ENCODE results near the gene CGREF1. TPM values are rescaled to one million over a fixed set of nuclear protein-coding genes. Genes with fewer than 3 reads are reported as not detected.

CGREF1 gene
- total RNA-seq, 2 experiments from 2014 or later = 2.7 to 2.9 TPM

DNA sequence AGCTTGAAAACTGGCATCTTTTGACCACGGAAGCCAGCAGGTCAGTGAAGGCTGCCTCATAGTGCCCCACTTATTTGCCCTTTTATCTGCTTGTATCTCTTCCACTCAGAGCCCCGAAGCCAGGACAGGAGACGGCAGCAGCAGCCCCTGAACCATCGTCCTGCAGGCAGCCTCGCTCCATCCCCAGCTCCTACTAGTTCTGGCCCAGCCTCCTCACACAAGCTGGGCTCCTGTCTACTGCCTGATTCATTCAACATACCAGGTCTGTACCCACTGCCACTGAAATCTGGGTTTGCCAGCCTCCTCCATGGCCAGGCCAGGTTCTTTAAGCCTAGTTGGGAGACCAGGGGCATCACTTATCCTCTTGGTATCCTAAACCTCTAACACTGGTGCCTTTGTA is 51.5 kb downstream of the CGREF1 start:
- CTCF ChIA-PET = interaction anchor here (1.7 to 2.4 kb wide), 2 partner anchors 13 to 236 kb away, joined by 3 to 6 read pairs; no protein-coding TSS in a partner anchor
- intact Hi-C loops (cut with micrococcal nuclease) = no loop called here
- Mint-ChIP-seq H3K4me1 (ENCODE audit: low read depth) (peaks cover 43% of the 10 kb centered on the region), H3K9me3 (no peaks in the 10 kb centered on the region), H3K36me3 (peaks cover 31% of the 10 kb centered on the region), H3K27ac (peak overlapping the region; percentile 50), H3K4me3 (no peak overlapping the region), H3K27me3 (no peaks in the 10 kb centered on the region)
- no peak for DNase-seq
- POLR2A ChIA-PET = interaction anchor here (0.5 to 1.2 kb wide), 3 partner anchors 16 to 232 kb away, joined by 3 to 6 read pairs (median 3); partner anchors contain the start of gene AGBL5

DNA sequence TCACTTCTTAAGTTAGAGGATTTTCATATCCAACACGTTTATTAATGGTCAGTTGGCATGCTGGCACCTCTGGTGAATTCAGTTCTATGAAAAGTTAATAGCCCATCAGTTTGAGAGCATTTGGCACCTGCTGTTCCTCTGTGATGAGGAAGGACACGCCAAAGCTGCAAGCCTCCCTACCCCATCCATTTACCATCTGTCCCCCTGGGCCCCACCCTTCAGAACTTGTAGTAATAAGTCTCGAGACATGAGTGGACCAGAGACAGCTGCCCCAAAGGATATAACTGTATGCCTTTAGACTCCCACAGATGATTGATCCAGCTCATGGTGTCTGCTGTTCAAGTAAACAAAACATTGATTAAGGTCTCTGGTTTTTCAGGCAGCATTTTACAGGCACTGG is 53.8 kb downstream of the CGREF1 start:
- H3K4me3 Mint-ChIP-seq = no peak overlapping the region

DNA sequence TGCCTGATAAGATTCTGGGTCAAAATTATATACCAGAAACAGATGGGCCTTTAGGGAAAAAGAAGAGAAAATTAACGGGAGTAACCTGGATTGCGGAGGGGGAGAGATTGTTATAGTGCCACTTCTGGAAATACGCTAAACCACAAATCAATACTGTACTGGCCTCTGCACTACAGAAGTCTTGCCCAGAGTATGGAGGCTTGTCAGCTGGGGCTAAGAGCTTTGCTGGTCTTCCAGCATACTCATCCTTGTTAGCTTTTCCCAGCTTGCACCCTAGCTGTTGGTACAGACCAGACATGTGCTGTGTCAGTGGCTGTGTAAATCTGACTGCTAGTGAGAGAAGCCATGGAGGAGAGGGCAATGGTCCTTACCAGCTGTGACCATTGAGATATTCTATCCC is 58.6 kb downstream of the CGREF1 start:
- H3K4me3 Mint-ChIP-seq = no peak overlapping the region
- CTCF ChIA-PET = interaction anchor here (0.8 kb wide), 2 partner anchors 9 to 11 kb away, joined by 3 read pairs; partner anchors contain the start of genes AGBL5 and OST4

More for the DNA sequence above, 53.8 kb downstream of the CGREF1 start:
- H3K4me1 Mint-ChIP-seq (ENCODE audit: low read depth) = peaks cover 29% of the 10 kb centered on the region
- ChIA-PET CTCF (interaction anchor here (0.8 kb wide), 1 partner anchor 215 kb away, joined by 3 read pairs; no protein-coding TSS in a partner anchor), POLR2A (interaction anchor here (0.9 kb wide), 1 partner anchor 14 kb away, joined by 4 read pairs; the partner anchor contains the start of gene AGBL5)
- intact Hi-C loops (cut with micrococcal nuclease) = no loop called here
- peaks cover 26% of the 10 kb centered on the region for H3K36me3 Mint-ChIP-seq
- no peak overlapping the region for H3K27ac Mint-ChIP-seq
- H3K27me3 Mint-ChIP-seq = no peaks in the 10 kb centered on the region
- no peaks in the 10 kb centered on the region for H3K9me3 Mint-ChIP-seq
- DNase-seq = no peak

DNA sequence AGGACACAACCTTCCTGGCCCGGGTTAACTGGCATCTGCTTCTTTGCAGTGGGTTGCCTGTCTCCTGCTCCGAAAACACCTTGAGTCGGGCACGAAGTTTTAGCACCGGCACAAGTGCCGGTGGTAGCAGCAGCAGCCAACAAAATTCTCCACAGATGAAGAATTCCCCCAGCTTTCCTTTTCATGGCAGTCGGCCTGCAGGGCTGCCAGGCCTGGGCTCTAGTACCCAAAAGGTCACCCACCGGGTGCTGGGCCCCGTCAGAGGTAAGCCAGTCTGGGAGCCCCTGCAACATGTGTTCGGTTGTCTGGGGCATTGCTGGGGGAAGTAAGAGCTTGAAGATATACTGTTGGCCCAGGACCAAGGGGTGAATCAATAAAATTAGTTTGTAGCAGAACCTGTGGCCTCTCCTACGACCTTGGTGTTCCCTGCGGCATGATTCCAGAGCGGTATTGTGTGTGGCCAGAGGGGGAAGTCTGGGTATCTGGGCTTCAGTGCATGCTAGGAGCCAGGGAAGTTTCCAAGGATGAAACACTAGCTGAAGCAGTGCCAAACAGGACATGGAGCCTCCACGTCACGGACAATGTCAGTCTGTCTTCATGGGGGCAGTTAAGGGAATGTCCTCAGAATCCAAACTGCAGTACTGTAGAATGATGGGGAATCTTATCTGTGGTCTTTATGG is 59.6 kb downstream of the CGREF1 start:
- no peaks in the 10 kb centered on the region for H3K4me1 Mint-ChIP-seq (ENCODE audit: low read depth)
- ChIA-PET CTCF (interaction anchor here (0.8 kb wide), 1 partner anchor 8 kb away, joined by 3 read pairs; the partner anchor contains the start of gene AGBL5), POLR2A (interaction anchor here (1.2 to 2.2 kb wide), 3 partner anchors 8 to 12 kb away, joined by 3 to 7 read pairs (median 5); partner anchors contain the start of genes AGBL5 and OST4)
- no peak for DNase-seq
- intact Hi-C loops (cut with micrococcal nuclease) = loop anchor here (10.0 kb wide), 1 partner anchor 274 kb away; the partner anchor contains the start of gene CENPA
- H3K4me3 Mint-ChIP-seq = no peak overlapping the region
- peaks cover 24% of the 10 kb centered on the region for H3K36me3 Mint-ChIP-seq
- H3K27me3 Mint-ChIP-seq = no peaks in the 10 kb centered on the region
- no peak overlapping the region for H3K27ac Mint-ChIP-seq
- no peaks in the 10 kb centered on the region for H3K9me3 Mint-ChIP-seq

More for the DNA sequence above, 58.6 kb downstream of the CGREF1 start:
- H3K27ac Mint-ChIP-seq = no peak overlapping the region
- DNase-seq = no peak
- intact Hi-C loops (cut with micrococcal nuclease) = no loop called here
- H3K9me3 Mint-ChIP-seq = no peaks in the 10 kb centered on the region
- peaks cover 20% of the 10 kb centered on the region for H3K36me3 Mint-ChIP-seq
- H3K4me1 Mint-ChIP-seq (ENCODE audit: low read depth) = no peaks in the 10 kb centered on the region
- H3K27me3 Mint-ChIP-seq = no peaks in the 10 kb centered on the region
- POLR2A ChIA-PET = interaction anchor here (1.1 to 1.3 kb wide), 3 partner anchors 9 to 23 kb away, joined by 3 to 5 read pairs (median 3); partner anchors contain the start of gene AGBL5

DNA sequence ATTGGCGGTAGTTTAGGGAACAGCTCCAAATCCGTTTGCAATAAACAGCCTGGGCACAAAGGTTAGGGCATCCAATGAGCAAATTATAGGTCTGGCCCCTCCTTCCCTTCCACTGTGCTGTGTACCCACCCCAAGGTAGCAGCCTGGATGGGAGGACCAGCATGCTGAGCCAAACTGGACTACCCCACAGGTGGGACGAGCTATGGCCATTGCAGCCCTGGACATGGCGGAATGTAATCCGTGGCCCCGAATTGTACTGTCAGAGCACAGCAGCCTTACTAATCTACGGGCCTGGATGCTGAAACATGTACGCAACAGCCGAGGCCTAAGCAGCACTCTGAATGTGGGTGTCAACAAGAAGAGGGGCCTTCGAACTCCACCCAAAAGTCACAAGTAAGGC is 60.7 kb downstream of the CGREF1 start:
- no peak overlapping the region for H3K4me3 Mint-ChIP-seq
- H3K27ac Mint-ChIP-seq = no peak overlapping the region
- H3K9me3 Mint-ChIP-seq = no peaks in the 10 kb centered on the region
- intact Hi-C loops (cut with micrococcal nuclease) = loop anchor here (10.0 kb wide), 1 partner anchor 273 kb away; the partner anchor contains the start of gene CENPA
- POLR2A ChIA-PET = interaction anchor here (1.0 to 2.2 kb wide), 3 partner anchors 8 to 13 kb away, joined by 3 to 7 read pairs (median 3); partner anchors contain the start of gene OST4
- DNase-seq = no peak
- H3K36me3 Mint-ChIP-seq = peaks cover 18% of the 10 kb centered on the region
- no peaks in the 10 kb centered on the region for H3K27me3 Mint-ChIP-seq
- H3K4me1 Mint-ChIP-seq (ENCODE audit: low read depth) = no peaks in the 10 kb centered on the region
- CTCF ChIA-PET = no interaction called here

DNA sequence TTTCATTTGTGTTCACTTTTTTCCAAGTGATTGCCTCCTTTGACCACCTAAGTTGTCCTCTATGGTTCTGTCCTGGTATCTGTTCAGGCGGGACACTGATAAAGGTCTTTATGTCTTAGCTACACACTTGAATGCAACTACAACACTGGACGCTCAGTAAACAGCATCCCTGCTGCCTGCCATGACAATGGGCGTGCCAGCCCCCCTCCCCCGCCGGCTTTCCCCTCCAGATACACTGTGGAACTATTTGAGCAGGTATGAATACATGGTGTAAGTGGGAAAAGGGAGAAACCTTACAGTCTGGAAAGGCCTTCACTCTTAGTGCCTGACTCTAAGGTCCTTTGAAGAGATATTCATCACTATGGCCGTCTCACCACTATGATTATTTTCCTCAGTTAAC is 61.7 kb downstream of the CGREF1 start:
- Mint-ChIP-seq H3K4me3 (no peak overlapping the region), H3K4me1 (ENCODE audit: low read depth) (peaks cover 3% of the 10 kb centered on the region), H3K9me3 (no peaks in the 10 kb centered on the region), H3K27ac (no peak overlapping the region), H3K27me3 (no peaks in the 10 kb centered on the region), H3K36me3 (peaks cover 15% of the 10 kb centered on the region)
- CTCF ChIA-PET = no interaction called here
- no peak for DNase-seq
- POLR2A ChIA-PET = interaction anchor here (1.6 kb wide), 1 partner anchor 23 kb away, joined by 3 read pairs; no protein-coding TSS in a partner anchor
- intact Hi-C loops (cut with micrococcal nuclease) = loop anchor here (10.0 kb wide), 1 partner anchor 272 kb away; the partner anchor contains the start of gene CENPA

DNA sequence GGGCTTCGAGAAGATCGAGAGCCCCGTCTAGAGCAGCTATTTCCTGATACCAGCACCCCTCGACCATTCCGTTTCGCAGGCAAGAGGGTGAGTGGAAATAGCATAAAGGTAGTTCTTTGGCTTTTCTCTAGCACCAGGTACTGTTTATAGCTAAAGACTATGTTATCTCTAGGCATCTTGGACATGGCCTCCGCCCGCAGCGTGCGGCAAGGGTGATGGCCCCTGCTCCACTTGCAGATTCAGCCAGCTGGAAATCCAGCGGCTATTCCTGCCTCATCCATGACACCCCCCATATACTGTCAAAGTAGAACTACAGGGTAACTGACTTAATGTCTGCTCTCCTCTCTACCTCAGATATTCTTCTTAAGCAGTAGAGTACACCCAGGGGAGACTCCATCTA is 64.2 kb downstream of the CGREF1 start:
- Mint-ChIP-seq H3K4me3 (no peak overlapping the region), H3K9me3 (peaks cover 5% of the 10 kb centered on the region), H3K27ac (no peak overlapping the region), H3K27me3 (peaks cover 8% of the 10 kb centered on the region), H3K36me3 (peaks cover 26% of the 10 kb centered on the region), H3K4me1 (ENCODE audit: low read depth) (peaks cover 12% of the 10 kb centered on the region)
- intact Hi-C loops (cut with micrococcal nuclease) = loop anchor here (5.0 to 10.0 kb wide), 2 partner anchors 68 to 270 kb away; partner anchors contain the start of genes ABHD1 and CENPA
- DNase-seq = no peak
- ChIA-PET POLR2A (interaction anchor here (0.8 kb wide), 1 partner anchor 17 kb away, joined by 3 read pairs; the partner anchor contains the start of gene OST4), CTCF (interaction anchor here (1.3 to 1.7 kb wide), 2 partner anchors 17 to 93 kb away, joined by 4 to 5 read pairs; partner anchors contain the start of gene OST4)

DNA sequence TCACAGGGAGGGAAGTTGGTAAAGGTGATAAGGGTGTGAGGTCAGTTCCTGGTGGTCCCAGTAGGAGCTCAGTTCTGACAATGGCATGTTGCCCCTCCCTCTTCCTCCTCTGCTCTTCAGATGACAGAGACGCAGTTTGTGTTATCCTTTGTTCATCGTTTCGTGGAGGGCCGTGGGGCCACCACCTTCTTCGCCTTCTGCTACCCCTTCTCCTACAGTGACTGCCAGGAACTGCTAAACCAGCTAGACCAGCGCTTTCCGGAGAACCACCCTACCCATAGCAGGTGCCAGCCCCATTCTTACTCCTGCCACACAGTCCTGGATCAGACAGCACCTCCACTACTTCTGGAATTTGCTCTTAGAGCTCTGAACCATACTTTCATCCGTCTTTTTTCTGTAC is 65.2 kb downstream of the CGREF1 start:
- peaks cover 8% of the 10 kb centered on the region for H3K27me3 Mint-ChIP-seq
- ChIA-PET CTCF (no interaction called here), POLR2A (interaction anchor here (0.6 to 0.8 kb wide), 2 partner anchors 9 to 318 kb away, joined by 3 to 4 read pairs; no protein-coding TSS in a partner anchor)
- peaks cover 5% of the 10 kb centered on the region for H3K9me3 Mint-ChIP-seq
- H3K36me3 Mint-ChIP-seq = peaks cover 24% of the 10 kb centered on the region
- H3K27ac Mint-ChIP-seq = no peak overlapping the region
- DNase-seq = no peak
- intact Hi-C loops (cut with micrococcal nuclease) = loop anchor here (5.0 to 10.0 kb wide), 2 partner anchors 69 to 269 kb away; partner anchors contain the start of genes ABHD1 and CENPA
- H3K4me1 Mint-ChIP-seq (ENCODE audit: low read depth) = peaks cover 16% of the 10 kb centered on the region
- no peak overlapping the region for H3K4me3 Mint-ChIP-seq

DNA sequence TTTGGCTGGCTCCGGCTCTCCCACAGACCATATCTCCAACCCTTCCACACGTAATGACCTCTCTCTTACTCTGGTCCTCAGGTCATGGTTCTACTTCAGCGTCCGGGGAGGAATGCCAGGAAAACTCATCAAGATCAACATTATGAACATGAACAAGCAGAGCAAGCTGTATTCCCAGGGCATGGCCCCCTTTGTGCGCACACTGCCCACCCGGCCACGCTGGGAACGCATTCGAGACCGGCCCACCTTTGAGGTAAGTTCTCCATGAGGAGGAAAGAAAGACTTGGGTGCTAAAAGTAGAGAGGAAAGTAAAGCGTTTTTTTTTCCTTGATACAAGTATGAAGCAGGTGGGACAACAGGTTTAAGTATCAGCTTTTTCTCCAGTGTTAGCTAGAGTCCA is 65.6 kb downstream of the CGREF1 start:
- no peak for DNase-seq
- H3K4me3 Mint-ChIP-seq = no peak overlapping the region
- intact Hi-C loops (cut with micrococcal nuclease) = loop anchor here (5.0 to 10.0 kb wide), 2 partner anchors 69 to 269 kb away; partner anchors contain the start of genes ABHD1 and CENPA

DNA sequence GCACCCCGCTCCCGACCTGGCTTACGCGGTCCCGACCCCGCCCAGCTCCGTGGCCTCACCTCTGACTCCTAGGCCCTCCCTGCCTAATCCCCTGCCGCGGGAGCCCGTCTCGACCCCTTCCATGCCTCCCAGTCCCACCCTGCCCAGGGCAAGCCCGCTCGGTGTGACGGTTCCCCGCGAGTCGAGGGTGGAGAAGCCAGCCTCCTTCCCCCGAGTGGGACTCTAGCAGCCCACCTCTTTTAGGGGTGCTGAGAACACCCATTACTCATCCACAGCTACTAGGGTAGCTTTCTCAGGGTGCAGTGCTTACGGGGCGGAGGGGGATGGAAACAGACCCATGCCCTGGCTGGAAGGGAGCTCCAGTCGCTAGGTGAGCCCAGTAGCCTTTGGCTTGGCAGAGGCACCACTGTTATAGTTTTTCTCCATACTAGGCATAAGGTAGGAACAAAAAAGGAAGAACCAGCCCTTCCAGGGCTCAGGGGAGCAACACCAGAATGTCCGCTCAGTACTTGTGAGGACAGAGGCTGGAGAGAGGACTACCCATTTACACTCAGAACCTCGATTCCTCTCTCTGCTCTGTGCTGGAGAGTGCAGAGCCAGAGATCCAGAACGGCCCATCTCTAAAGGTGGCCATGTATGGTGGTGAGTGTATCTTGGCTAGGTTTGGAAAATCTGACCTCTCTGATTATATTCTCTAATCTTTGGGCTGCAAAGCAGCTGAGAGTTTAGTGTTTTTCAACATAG is 66.9 kb downstream of the CGREF1 start:
- Mint-ChIP-seq H3K9me3 (peaks cover 5% of the 10 kb centered on the region), H3K4me3 (peak overlapping the region; percentile 98), H3K27me3 (peaks cover 8% of the 10 kb centered on the region), H3K27ac (peak overlapping the region; percentile 73), H3K36me3 (peaks cover 24% of the 10 kb centered on the region), H3K4me1 (ENCODE audit: low read depth) (peaks cover 18% of the 10 kb centered on the region)
- ChIA-PET POLR2A (interaction anchor here (0.7 to 2.6 kb wide), 6 partner anchors 8 to 30 kb away, joined by 3 to 19 read pairs (median 4); partner anchors contain the start of gene OST4), CTCF (interaction anchor here (1.0 to 3.0 kb wide), 9 partner anchors 8 to 228 kb away, joined by 3 to 16 read pairs (median 10); partner anchors contain the start of genes ABHD1, KHK, OST4 and TMEM214)
- no peak for DNase-seq
- intact Hi-C loops (cut with micrococcal nuclease) = loop anchor here (1.0 to 10.0 kb wide), 5 partner anchors 19 to 267 kb away; partner anchors contain the start of genes ABHD1, ATRAID, CENPA and OST4

More for the DNA sequence above, 65.6 kb downstream of the CGREF1 start:
- ChIA-PET POLR2A (interaction anchor here (0.6 to 2.6 kb wide), 3 partner anchors 10 to 318 kb away, joined by 3 to 17 read pairs (median 4); partner anchors contain the start of gene OST4), CTCF (no interaction called here)
- H3K4me1 Mint-ChIP-seq (ENCODE audit: low read depth) = peaks cover 16% of the 10 kb centered on the region
- peaks cover 24% of the 10 kb centered on the region for H3K36me3 Mint-ChIP-seq
- H3K27me3 Mint-ChIP-seq = peaks cover 8% of the 10 kb centered on the region
- no peak overlapping the region for H3K27ac Mint-ChIP-seq
- peaks cover 5% of the 10 kb centered on the region for H3K9me3 Mint-ChIP-seq

Data from activated CD4-positive, alpha-beta memory T cell treated with anti-CD3 and anti-CD28 coated beads for 36 hours (primary cell).